ENCODE measurements around the gene LIMCH1.

DNA sequence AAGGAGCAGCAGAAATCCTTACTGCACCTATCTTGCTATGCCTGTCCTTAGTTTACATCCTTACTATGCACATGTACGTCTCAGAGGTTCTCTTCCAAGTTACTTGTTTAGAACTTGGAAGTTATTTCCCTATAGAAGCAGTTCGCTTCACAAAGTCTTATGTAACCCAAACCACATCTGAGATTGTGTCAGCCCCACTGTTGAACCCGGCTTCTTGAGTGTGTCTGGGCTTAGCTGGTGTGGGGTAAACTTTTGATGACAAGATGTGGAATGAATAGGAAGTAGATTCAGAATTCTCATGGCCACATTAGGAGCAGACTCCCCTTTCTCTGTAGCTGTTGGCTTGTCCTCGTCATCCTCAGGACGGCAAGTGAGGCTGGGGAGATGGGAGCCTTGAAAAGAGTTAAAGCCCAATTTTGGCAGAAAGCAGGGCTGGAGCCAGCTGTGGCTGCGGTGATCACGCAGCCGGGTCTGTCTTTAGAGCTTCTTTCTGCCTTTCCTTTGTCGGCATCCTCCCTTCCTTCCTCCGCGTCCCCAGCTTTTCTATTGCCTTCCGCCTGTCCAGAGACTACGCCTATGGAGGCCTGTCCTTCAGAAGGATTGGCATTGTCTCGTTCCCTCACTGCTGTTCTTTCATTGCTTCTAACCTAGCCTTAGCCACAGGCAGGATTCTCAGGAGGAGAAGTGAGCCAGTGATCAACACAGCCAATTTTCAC is 23.0 kb upstream of the LIMCH1 start:
- TF ChIP-seq CTCF (IDR thresholded peaks at IDR 0.05; ENCODE audit: low read depth, low read length) (no peak), POLR2A (IDR thresholded peaks at IDR 0.05; ENCODE audit: extremely low read depth, insufficient read length) (no peak), MYC (IDR thresholded peaks at IDR 0.05; ENCODE audit: low read depth, low read length) (no peak)
- TF ChIP-seq, protein P1, sequence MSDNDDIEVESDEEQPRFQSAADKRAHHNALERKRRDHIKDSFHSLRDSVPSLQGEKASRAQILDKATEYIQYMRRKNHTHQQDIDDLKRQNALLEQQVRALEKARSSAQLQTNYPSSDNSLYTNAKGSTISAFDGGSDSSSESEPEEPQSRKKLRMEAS (IDR thresholded peaks at IDR 0.05; ENCODE audit: low read depth, low read length) = no peak

Data from NB4 (cell line).